ENCODE results near the gene ACSS2.

Gene ACSS2

GRCh38 chr20:34876406-34877282 lies at the start of gene ACSS2:
ACSS2 (plus strand) TSS chr20:34876612; CDS start chr20:34876646, 34 bp downstream.
- DNase-seq: peak; percentile 94 to 97
- no peak for TF ChIP-seq GATA1 (IDR thresholded peaks at IDR 0.05; ENCODE audit: low read depth, low read length)
- peak; percentile 78 for TF ChIP-seq POLR2A (IDR thresholded peaks at IDR 0.05; ENCODE audit: low read length)

- DNase-seq: no peak
- TF ChIP-seq POLR2A (IDR thresholded peaks at IDR 0.05; ENCODE audit: low read length) (no peak), GATA1 (IDR thresholded peaks at IDR 0.05; ENCODE audit: low read depth, low read length) (no peak)
These were observed 47.2 kb upstream of the ACSS2 start for GRCh38 chr20:34829191-34829590.

- TF ChIP-seq POLR2A (IDR thresholded peaks at IDR 0.05; ENCODE audit: low read length) (no peak), GATA1 (IDR thresholded peaks at IDR 0.05; ENCODE audit: low read depth, low read length) (no peak)
- DNase-seq: peak in 1 of 2 experiments; percentile 5
These were observed 44.5 kb upstream of the ACSS2 start for GRCh38 chr20:34831936-34832335.

- TF ChIP-seq GATA1 (IDR thresholded peaks at IDR 0.05; ENCODE audit: low read depth, low read length) (no peak), POLR2A (IDR thresholded peaks at IDR 0.05; ENCODE audit: low read length) (no peak)
- peak; percentile 46 to 58 for DNase-seq
These were observed 41.9 kb upstream of the ACSS2 start for GRCh38 chr20:34834459-34834893.

GRCh38 chr20:34842143-34842542 lies 34.3 kb upstream of the ACSS2 start:
- DNase-seq: no peak
- TF ChIP-seq POLR2A (IDR thresholded peaks at IDR 0.05; ENCODE audit: low read length) (no peak), GATA1 (IDR thresholded peaks at IDR 0.05; ENCODE audit: low read depth, low read length) (no peak)

- TF ChIP-seq GATA1 (IDR thresholded peaks at IDR 0.05; ENCODE audit: low read depth, low read length) (no peak), POLR2A (IDR thresholded peaks at IDR 0.05; ENCODE audit: low read length) (no peak)
- DNase-seq: no peak
These were observed 33.0 kb upstream of the ACSS2 start for GRCh38 chr20:34843421-34843820.

- no peak for DNase-seq
- no peak for TF ChIP-seq POLR2A (IDR thresholded peaks at IDR 0.05; ENCODE audit: low read length)
- TF ChIP-seq GATA1 (IDR thresholded peaks at IDR 0.05; ENCODE audit: low read depth, low read length): no peak
These were observed 27.8 kb upstream of the ACSS2 start for GRCh38 chr20:34848597-34848996.

GRCh38 chr20:34849778-34850177 lies 26.6 kb upstream of the ACSS2 start:
- TF ChIP-seq GATA1 (IDR thresholded peaks at IDR 0.05; ENCODE audit: low read depth, low read length) (no peak), POLR2A (IDR thresholded peaks at IDR 0.05; ENCODE audit: low read length) (no peak)
- DNase-seq: no peak

GRCh38 chr20:34850969-34851368 lies 25.4 kb upstream of the ACSS2 start:
- no peak for DNase-seq
- TF ChIP-seq POLR2A (IDR thresholded peaks at IDR 0.05; ENCODE audit: low read length) (no peak), GATA1 (IDR thresholded peaks at IDR 0.05; ENCODE audit: low read depth, low read length) (no peak)

- DNase-seq: no peak
- TF ChIP-seq POLR2A (IDR thresholded peaks at IDR 0.05; ENCODE audit: low read length) (no peak), GATA1 (IDR thresholded peaks at IDR 0.05; ENCODE audit: low read depth, low read length) (no peak)
These were observed 24.1 kb upstream of the ACSS2 start for GRCh38 chr20:34852298-34852697.

GRCh38 chr20:34859367-34859766 lies 17.0 kb upstream of the ACSS2 start:
- TF ChIP-seq POLR2A (IDR thresholded peaks at IDR 0.05; ENCODE audit: low read length): no peak
- no peak for TF ChIP-seq GATA1 (IDR thresholded peaks at IDR 0.05; ENCODE audit: low read depth, low read length)
- DNase-seq: no peak

- DNase-seq: no peak
- TF ChIP-seq POLR2A (IDR thresholded peaks at IDR 0.05; ENCODE audit: low read length) (no peak), GATA1 (IDR thresholded peaks at IDR 0.05; ENCODE audit: low read depth, low read length) (no peak)
These were observed 16.4 kb upstream of the ACSS2 start for GRCh38 chr20:34859826-34860545.

- no peak for DNase-seq
- no peak for TF ChIP-seq POLR2A (IDR thresholded peaks at IDR 0.05; ENCODE audit: low read length)
- TF ChIP-seq GATA1 (IDR thresholded peaks at IDR 0.05; ENCODE audit: low read depth, low read length): no peak
These were observed 14.9 kb upstream of the ACSS2 start for GRCh38 chr20:34861386-34862084.

- no peak for DNase-seq
- TF ChIP-seq POLR2A (IDR thresholded peaks at IDR 0.05; ENCODE audit: low read length) (no peak), GATA1 (IDR thresholded peaks at IDR 0.05; ENCODE audit: low read depth, low read length) (no peak)
These were observed 13.7 kb upstream of the ACSS2 start for GRCh38 chr20:34862724-34863123.

All from erythroblast (primary cell).